GM23338 (cell line): ENCODE data around the gene KRTAP21-1. TPM values are rescaled to one million over a fixed set of nuclear protein-coding genes. Genes with fewer than 3 reads are reported as not detected.
"Not testable (repeated sequence)": the region's sequence is repeated elsewhere in the genome, so short reads cannot be mapped to it uniquely, and the experiment has no call there.

Experiments
- ATAC-seq: fragments of 200-7000 bp; cut with Tn5 transposase; 3 replicates; pipeline ENCODE4 v1.9.1; 2020
- DNase-seq: peaks from one replicate; pipeline ENCODE4 v3.0.0-alpha.2; 2015; ENCODE audit warnings: low spot score
- H2AFZ ChIP-seq: fragments of 200-600 bp; sonication (generic); 2 replicates; pipeline ENCODE4 v1.8.0; 2016; ENCODE audit warnings: antibody characterized with exemption, mild to moderate bottlenecking, moderate library complexity
- H3F3A ChIP-seq: fragments of 200-600 bp; sonication (generic); replicated peaks from 2 replicates; pipeline ENCODE4 v1.8.0; 2017; ENCODE audit warnings: antibody characterized with exemption, mixed run types, low read depth
- H3K27ac ChIP-seq: fragments of 200-600 bp; sonication (generic); 2 replicates; pipeline ENCODE4 v1.6.1; 2016; ENCODE audit warnings: low read depth
- H3K27me3 ChIP-seq: fragments of 200-600 bp; sonication (generic); 2 replicates; pipeline ENCODE4 v1.8.0; 2016; ENCODE audit warnings: mild to moderate bottlenecking, mixed run types, moderate library complexity; ENCODE audit not compliant: insufficient read depth
- H3K36me3 ChIP-seq: fragments of 200-600 bp; sonication (generic); 2 replicates; pipeline ENCODE4 v1.8.0; 2016; ENCODE audit warnings: mild to moderate bottlenecking; ENCODE audit not compliant: insufficient read depth
- H3K4me1 ChIP-seq: fragments of 200-600 bp; sonication (generic); 2 replicates; pipeline ENCODE4 v1.8.0; 2016; ENCODE audit warnings: mild to moderate bottlenecking, moderate library complexity; ENCODE audit not compliant: insufficient read depth
- H3K4me2 ChIP-seq: fragments of 200-600 bp; sonication (generic); 2 replicates; pipeline ENCODE4 v1.7.1; 2017; ENCODE audit warnings: mixed run types
- H3K4me3 ChIP-seq: fragments of 200-600 bp; sonication (generic); 2 replicates; pipeline ENCODE4 v1.6.1; 2016; ENCODE audit warnings: mixed run types
- H3K79me2 ChIP-seq: fragments of 200-600 bp; sonication (generic); replicated peaks from 2 replicates; pipeline ENCODE4 v1.8.0; 2017; ENCODE audit warnings: mild to moderate bottlenecking; ENCODE audit not compliant: insufficient read depth
- H3K9me2 ChIP-seq: fragments of 200-600 bp; sonication (generic); 2 replicates; pipeline ENCODE4 v1.8.0; 2017; ENCODE audit not compliant: insufficient read depth
- H4K20me1 ChIP-seq: fragments of 200-600 bp; sonication (generic); replicated peaks from 2 replicates; pipeline ENCODE4 v1.8.0; 2017; ENCODE audit warnings: mild to moderate bottlenecking; ENCODE audit not compliant: insufficient read depth
- H3K27ac Mint-ChIP-seq: 2 replicates; pipeline ENCODE4 v1.8.0; 2020; ENCODE audit warnings: inconsistent platforms, mild to moderate bottlenecking, moderate library complexity, mixed read lengths
- H3K27me3 Mint-ChIP-seq: 3 replicates; pipeline ENCODE4 v1.8.0; 2022; ENCODE audit warnings: low read depth, mild to moderate bottlenecking, moderate library complexity, mixed read lengths, inconsistent platforms; ENCODE audit not compliant: insufficient read depth, poor library complexity
- H3K36me3 Mint-ChIP-seq: 3 replicates; pipeline ENCODE4 v1.8.0; 2021; ENCODE audit warnings: low read depth, mild to moderate bottlenecking, inconsistent platforms, moderate library complexity, mixed read lengths
- H3K4me1 Mint-ChIP-seq: 3 replicates; pipeline ENCODE4 v1.8.0; 2020; ENCODE audit warnings: mild to moderate bottlenecking, inconsistent platforms, mixed read lengths
- H3K4me3 Mint-ChIP-seq: 3 replicates; pipeline ENCODE4 v1.8.0; 2021; ENCODE audit warnings: moderate library complexity, mild to moderate bottlenecking, inconsistent platforms, mixed read lengths
- H3K9me3 Mint-ChIP-seq: 3 replicates; pipeline ENCODE4 v1.8.0; 2020; ENCODE audit warnings: moderate library complexity, mild to moderate bottlenecking, inconsistent platforms, mixed read lengths
- CTCF ChIP-seq, 2 experiments: fragments of 200-600 bp in 1 of 2; sonication (generic) in 1 of 2; conservative IDR thresholded peaks; 2 replicates each; pipeline versions ENCODE4 v1.5.1 to v1.6.1; 2016 to 2017; ENCODE audit warnings: antibody characterized with exemption in 2 of 2, low read depth in 2 of 2, mild to moderate bottlenecking in 2 of 2, moderate library complexity in 1 of 2
- EZH2phosphoT487 ChIP-seq: fragments of 200-600 bp; sonication (generic); IDR thresholded peaks from one replicate; pipeline ENCODE4 v1.8.1; 2018; ENCODE audit warnings: antibody characterized with exemption; ENCODE audit not compliant: unreplicated experiment
- JUNB ChIP-seq: IDR thresholded peaks from one replicate; pipeline ENCODE4 v1.6.1; 2016; ENCODE audit warnings: antibody characterized with exemption; ENCODE audit not compliant: unreplicated experiment
- STAT1 ChIP-seq: IDR thresholded peaks from one replicate; pipeline ENCODE4 v1.6.1; 2016; ENCODE audit warnings: antibody characterized with exemption; ENCODE audit not compliant: unreplicated experiment
- ZNF331 ChIP-seq: fragments of 250-450 bp; sonication (Bioruptor Pico); IDR thresholded peaks from 2 replicates; pipeline ENCODE4 v1.5.0; 2020; ENCODE audit warnings: low read depth, mild to moderate bottlenecking, moderate library complexity
- long read RNA-seq: library from polyadenylated mRNA; unstranded; transcript quantifications from one replicate; pipeline ENCODE4 v2.0.0, GENCODE V29; 2020; ENCODE audit not compliant: unreplicated experiment
- polyA plus RNA-seq: library from polyadenylated mRNA; unstranded; fragments of >200 nt; fragmentation: Nextera tagmentation; extraction: Ambion mirVana; gene quantifications from 2 replicates; pipeline ENCODE4 v1.2.1, GENCODE V29; 2016
- total RNA-seq: library from RNA; depleted of rRNA; stranded (reverse); fragments of >200 nt; shearing (Covaris generic); gene quantifications from 2 replicates; pipeline ENCODE4 v1.2.3, GENCODE V29; 2014; rRNA removed

Gene KRTAP21-1
- total RNA-seq: not detected in 2 replicates
- polyA plus RNA-seq: not detected in 2 replicates
- long read RNA-seq: 0 reads

GRCh38 chr21:30755328-30755727 lies at the start of gene KRTAP21-1:
Gene KRTAP21-1 (minus strand): TSS chr21:30755428. CDS start chr21:30755378, 50 bp downstream.
- not testable (repeated sequence) for H3K27me3 ChIP-seq, H3K36me3 Mint-ChIP-seq, H2AFZ ChIP-seq, ATAC-seq, DNase-seq, H3K4me3 Mint-ChIP-seq, H3K27ac ChIP-seq, H3K4me1 ChIP-seq, H3K36me3 ChIP-seq, H3K4me2 ChIP-seq, H3K4me3 ChIP-seq, H3K79me2 ChIP-seq, H3K27me3 Mint-ChIP-seq, H3K9me3 Mint-ChIP-seq, H3K27ac Mint-ChIP-seq, H3F3A ChIP-seq, H3K9me2 ChIP-seq, H3K4me1 Mint-ChIP-seq, H4K20me1 ChIP-seq

GRCh38 chr21:30800605-30801004 lies 45.4 kb upstream of the KRTAP21-1 start:
- H3K4me3 Mint-ChIP-seq: no peak overlapping the region
- H3K4me2 ChIP-seq: no peak overlapping the region
- TF ChIP-seq ZNF331 (no peak), STAT1 (no peak), CTCF (conservative IDR thresholded peaks at IDR 0.05; ENCODE audit: low read depth in 2 of 2) (no peak)
- no peaks in the 10 kb centered on the region for H3K79me2 ChIP-seq
- no peak overlapping the region for H3K27ac Mint-ChIP-seq
- H3K4me3 ChIP-seq: no peak overlapping the region
- H3F3A ChIP-seq: no peaks in the 10 kb centered on the region
- H3K9me2 ChIP-seq: peaks cover 3% of the 10 kb centered on the region; the same call in 1 of the 2 replicates
- no peaks in the 10 kb centered on the region for H3K36me3 ChIP-seq
- DNase-seq (no peak), ATAC-seq (no peak)
- H4K20me1 ChIP-seq: no peaks in the 10 kb centered on the region
- no peak overlapping the region for H3K27ac ChIP-seq
- H3K36me3 Mint-ChIP-seq: no peaks in the 10 kb centered on the region; the same call in 2 of the 3 replicates
- H3K4me1 ChIP-seq: no peaks in the 10 kb centered on the region
- H3K27me3 Mint-ChIP-seq: peaks cover 3% of the 10 kb centered on the region
- no peaks in the 10 kb centered on the region for H3K9me3 Mint-ChIP-seq
- H2AFZ ChIP-seq: no peak overlapping the region
- no peaks in the 10 kb centered on the region for H3K4me1 Mint-ChIP-seq
- no peaks in the 10 kb centered on the region for H3K27me3 ChIP-seq

GRCh38 chr21:30793581-30794314 lies 38.5 kb upstream of the KRTAP21-1 start:
- Histone ChIP-seq H4K20me1 (no peaks in the 10 kb centered on the region), H3K36me3 (no peaks in the 10 kb centered on the region), H3K4me1 (no peaks in the 10 kb centered on the region), H3K9me2 (no peaks in the 10 kb centered on the region), H3K4me3 (no peak overlapping the region), H3K27me3 (no peaks in the 10 kb centered on the region), H3K27ac (no peak overlapping the region), H2AFZ (no peak overlapping the region), H3F3A (no peaks in the 10 kb centered on the region), H3K79me2 (no peaks in the 10 kb centered on the region), H3K4me2 (no peak overlapping the region)
- TF ChIP-seq EZH2phosphoT487 (no peak), CTCF (conservative IDR thresholded peaks at IDR 0.05; ENCODE audit: low read depth in 2 of 2) (no peak), ZNF331 (no peak), JUNB (no peak)
- DNase-seq: no peak
- Mint-ChIP-seq H3K9me3 (no peaks in the 10 kb centered on the region), H3K4me1 (no peaks in the 10 kb centered on the region), H3K36me3 (no peaks in the 10 kb centered on the region), H3K27me3 (peaks cover 2% of the 10 kb centered on the region), H3K27ac (no peak overlapping the region), H3K4me3 (no peak overlapping the region)
- ATAC-seq: no peak
